OCI-LY3 (cell line): ENCODE data around the gene ATG101.
A peak's percentile ranks its signal among the peaks of the same experiment; 100 is the strongest.

Experiments used
- H2AFZ ChIP-seq: fragments of 200-600, 300-600 bp; shearing (Covaris generic); 2 replicates; pipeline ENCODE4 v1.6.0; 2014; ENCODE audit warnings: antibody characterized with exemption, low read depth, low read length
- H3K27ac ChIP-seq: fragments of 200-600, 300-600 bp; sonication (generic); 2 replicates; pipeline ENCODE4 v1.5.1; 2014; ENCODE audit warnings: mild to moderate bottlenecking, low read length, moderate library complexity, mixed read lengths
- H3K27me3 ChIP-seq: fragments of 200-600, 300-600 bp; sonication (generic); 2 replicates; pipeline ENCODE4 v1.6.1; 2014; ENCODE audit warnings: low read depth, low read length, mixed read lengths
- H3K36me3 ChIP-seq: fragments of 200-600, 300-600 bp; sonication (generic); replicated peaks from 2 replicates; pipeline ENCODE3; 2014; ENCODE audit warnings: low read depth, low read length, mixed read lengths
- H3K4me1 ChIP-seq: fragments of 300-600, 200-600 bp; sonication (generic); 2 replicates; pipeline ENCODE4 v1.6.1; 2014; ENCODE audit warnings: low read length, mixed read lengths
- H3K4me2 ChIP-seq: fragments of 200-600, 300-600 bp; sonication (generic); 2 replicates; pipeline ENCODE4 v1.6.1; 2014; ENCODE audit warnings: low read length, mixed read lengths
- H3K4me3 ChIP-seq: fragments of 300-600, 200-600 bp; sonication (generic); 2 replicates; pipeline ENCODE4 v1.5.1; 2014; ENCODE audit warnings: antibody characterized with exemption, mild to moderate bottlenecking, low read length, moderate library complexity
- H3K79me2 ChIP-seq: fragments of 300-600, 200-600 bp; shearing (Covaris generic); 2 replicates; pipeline ENCODE4 v1.6.1; 2014; ENCODE audit warnings: mild to moderate bottlenecking, low read length, mixed read lengths
- H3K9ac ChIP-seq: fragments of 300-600, 200-600 bp; shearing (Covaris generic); 2 replicates; pipeline ENCODE4 v1.6.0; 2014; ENCODE audit warnings: mild to moderate bottlenecking, low read length, moderate library complexity
- H3K9me3 ChIP-seq: fragments of 200-600, 300-600 bp; shearing (Covaris generic); 2 replicates; pipeline ENCODE4 v1.6.1; 2014; ENCODE audit warnings: low read length, mixed read lengths; ENCODE audit not compliant: insufficient read depth
- H4K20me1 ChIP-seq: fragments of 200-600, 300-600 bp; sonication (generic); 2 replicates; pipeline ENCODE4 v1.6.1; 2016; ENCODE audit warnings: low read length, mixed read lengths; ENCODE audit not compliant: insufficient read depth
- CTCF ChIP-seq: fragments of 200-600, 300-600 bp; sonication (generic); IDR thresholded peaks from 2 replicates; pipeline ENCODE4 v1.5.1; 2014; ENCODE audit warnings: antibody characterized with exemption, low read length, low read depth
- EZH2phosphoT487 ChIP-seq: fragments of 200-600 bp; shearing (Covaris generic); IDR thresholded peaks from 2 replicates; pipeline ENCODE4 v1.6.1; 2018; ENCODE audit warnings: antibody characterized with exemption, mixed run types, low read depth

The ATG101 gene

GRCh38 chr12:52079576-52080402, 10.0 kb downstream of the ATG101 start, which contains the start of gene SMIM41:
TSS of gene SMIM41 (plus strand) at chr12:52079704. CDS start at chr12:52079780, 76 bp downstream.
- TF ChIP-seq EZH2phosphoT487 (no peak), CTCF (no peak)
- Histone ChIP-seq H3K36me3 (peaks cover 23% of the 10 kb centered on the region), H3K4me1 (peaks cover 33% of the 10 kb centered on the region), H3K9me3 (no peaks in the 10 kb centered on the region), H4K20me1 (no peaks in the 10 kb centered on the region), H3K79me2 (no peaks in the 10 kb centered on the region), H3K27me3 (no peaks in the 10 kb centered on the region), H2AFZ (no peak within 1 kb of the TSS), H3K4me3 (no peak within 1 kb of the TSS), H3K9ac (no peak within 1 kb of the TSS), H3K27ac (no peak within 1 kb of the TSS), H3K4me2 (peak within 1 kb of the TSS; percentile 75; the same call in 1 of the 2 replicates)

GRCh38 chr12:52080403-52081251, 10.8 kb downstream of the ATG101 start:
- Histone ChIP-seq H3K27me3 (no peaks in the 10 kb centered on the region), H2AFZ (no peak overlapping the region), H3K4me2 (peak overlapping the region; percentile 75), H4K20me1 (no peaks in the 10 kb centered on the region), H3K9ac (peak overlapping the region; percentile 32), H3K79me2 (no peaks in the 10 kb centered on the region), H3K27ac (0 out of 2 replicates have a peak overlapping the region, but pooled peaks have one; percentile 14), H3K4me1 (peaks cover 33% of the 10 kb centered on the region), H3K4me3 (peak overlapping the region; percentile 20), H3K9me3 (no peaks in the 10 kb centered on the region), H3K36me3 (peaks cover 20% of the 10 kb centered on the region)
- TF ChIP-seq EZH2phosphoT487 = no peak
- TF ChIP-seq CTCF = no peak

- no peaks in the 10 kb centered on the region for H3K27me3 ChIP-seq
- peak overlapping the region; percentile 32 for H3K9ac ChIP-seq
- peaks cover 20% of the 10 kb centered on the region for H3K36me3 ChIP-seq
- no peaks in the 10 kb centered on the region for H3K9me3 ChIP-seq
- H3K27ac ChIP-seq = 0 out of 2 replicates have a peak overlapping the region, but pooled peaks have one; percentile 14
- H3K4me1 ChIP-seq = peaks cover 33% of the 10 kb centered on the region
- TF ChIP-seq CTCF = no peak
- no peak for TF ChIP-seq EZH2phosphoT487
- no peak overlapping the region for H2AFZ ChIP-seq
- peak overlapping the region; percentile 20 for H3K4me3 ChIP-seq
- H4K20me1 ChIP-seq = no peaks in the 10 kb centered on the region
- H3K4me2 ChIP-seq = peak overlapping the region; percentile 75
- no peaks in the 10 kb centered on the region for H3K79me2 ChIP-seq
These were observed 11.5 kb downstream of the ATG101 start for GRCh38 chr12:52081263-52081733.
